ENCODE measurements around the gene TBXA2R. TPM values are rescaled to one million over a fixed set of nuclear protein-coding genes. Genes with fewer than 3 reads are reported as not detected.

The TBXA2R gene
- total RNA-seq, 1 experiment from 2014 or later, result not detected

DNA sequence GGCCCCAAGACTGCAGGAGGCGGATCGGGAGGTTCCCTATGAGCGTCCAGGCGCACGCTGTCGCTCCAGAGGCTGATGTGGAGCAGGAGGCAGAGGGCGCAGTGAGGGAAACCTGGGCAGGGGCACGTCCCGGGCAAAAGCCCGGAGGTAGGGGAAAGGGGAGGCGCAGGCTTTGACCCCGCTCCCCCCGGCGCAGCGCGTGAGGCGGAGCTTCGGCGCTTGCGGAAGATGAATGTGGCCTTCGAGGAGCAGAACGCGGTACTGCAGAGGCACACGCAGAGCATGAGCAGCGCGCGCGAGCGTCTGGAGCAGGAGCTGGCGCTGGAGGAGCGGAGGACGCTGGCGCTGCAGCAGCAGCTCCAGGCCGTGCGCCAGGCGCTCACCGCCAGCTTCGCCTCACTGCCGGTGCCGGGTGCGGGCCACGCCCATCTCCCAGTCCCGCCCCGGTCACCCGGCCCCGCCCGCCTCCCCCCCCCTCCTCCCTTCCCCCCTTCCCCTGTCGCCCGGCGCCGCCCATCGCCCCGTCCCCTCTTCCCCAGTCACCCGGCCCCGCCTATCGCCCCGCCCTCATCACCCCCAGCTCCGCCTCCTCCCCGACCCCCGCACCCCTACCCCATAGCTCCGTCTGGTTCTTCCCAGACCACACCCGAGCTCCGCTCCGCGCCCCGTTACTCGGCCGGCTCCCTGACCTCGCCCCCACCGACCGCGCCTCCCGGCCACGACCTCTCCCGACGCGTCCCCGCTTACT lies 29.8 kb downstream of the TBXA2R start:
- CTCF ChIA-PET, result no interaction called here
- intact Hi-C loops (cut with micrococcal nuclease), result no loop called here
- POLR2A ChIA-PET, result interaction anchor here (0.5 kb wide), 1 partner anchor 92 kb away, joined by 3 read pairs; no protein-coding TSS in a partner anchor

DNA sequence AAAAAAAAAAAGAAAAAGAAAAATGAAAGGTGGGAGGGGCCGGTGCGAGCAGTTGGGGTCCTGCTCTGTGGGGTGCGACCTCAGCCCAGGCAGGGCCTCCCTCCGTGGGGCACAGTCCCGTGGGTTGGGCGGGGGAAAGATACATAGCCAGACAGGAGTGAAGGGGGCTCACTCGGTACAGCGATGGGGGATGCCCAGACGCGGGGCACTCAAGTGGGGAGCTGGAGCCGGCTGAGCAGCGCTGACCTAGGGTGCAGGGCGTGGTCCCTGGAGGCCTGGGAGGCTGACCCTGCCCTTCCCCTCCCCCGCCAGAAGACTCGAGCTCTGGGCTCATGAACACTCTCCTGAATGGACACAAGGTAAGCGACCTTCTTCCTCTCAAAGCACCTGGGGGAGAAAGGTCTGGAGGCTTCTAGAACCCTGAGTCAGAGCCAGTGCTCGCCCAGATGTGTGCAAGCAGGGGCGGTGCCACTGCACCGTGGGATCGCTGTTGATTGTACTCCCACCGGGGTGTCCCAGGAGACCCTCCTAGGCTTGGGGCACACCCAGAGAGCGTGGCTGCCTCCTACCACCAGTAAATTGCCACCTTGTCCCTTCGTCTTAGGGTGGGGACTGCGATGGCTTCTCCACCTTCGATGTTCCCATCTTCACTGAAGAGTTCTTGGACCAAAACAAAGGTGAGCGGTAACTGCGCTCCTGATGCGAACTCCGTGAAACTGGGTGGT lies 30.6 kb downstream of the TBXA2R start:
- peaks cover 15% of the 10 kb centered on the region for H3K4me1 Mint-ChIP-seq (ENCODE audit: insufficient read depth, unreplicated experiment)
- intact Hi-C loops (cut with micrococcal nuclease), result no loop called here
- TF ChIP-seq CTCF (IDR thresholded peaks at IDR 0.05; ENCODE audit: unreplicated experiment), result no peak
- no peak overlapping the region for H3K27ac Mint-ChIP-seq (ENCODE audit: low read depth, unreplicated experiment)
- POLR2A ChIA-PET, result interaction anchor here (0.9 kb wide), 1 partner anchor 8 kb away, joined by 3 read pairs; no protein-coding TSS in a partner anchor
- no peaks in the 10 kb centered on the region for H3K9me3 Mint-ChIP-seq (ENCODE audit: unreplicated experiment)
- no peak overlapping the region for H3K4me3 Mint-ChIP-seq (ENCODE audit: unreplicated experiment)
- DNase-seq (ENCODE audit: unreplicated experiment), result no peak
- CTCF ChIA-PET, result interaction anchor here (0.8 kb wide), 1 partner anchor 31 kb away, joined by 3 read pairs; no protein-coding TSS in a partner anchor
- BruUV-seq (replicated peaks), result no TSS peak
- H3K27me3 Mint-ChIP-seq (ENCODE audit: insufficient read depth, unreplicated experiment), result no peaks in the 10 kb centered on the region
- H3K36me3 Mint-ChIP-seq (ENCODE audit: insufficient read depth, unreplicated experiment), result peaks cover 41% of the 10 kb centered on the region

More for the DNA sequence above, 29.8 kb downstream of the TBXA2R start:
- no TSS peak for BruUV-seq (replicated peaks)
- Mint-ChIP-seq H3K4me3 (ENCODE audit: unreplicated experiment) (no peak overlapping the region), H3K4me1 (ENCODE audit: insufficient read depth, unreplicated experiment) (peaks cover 15% of the 10 kb centered on the region), H3K36me3 (ENCODE audit: insufficient read depth, unreplicated experiment) (peaks cover 39% of the 10 kb centered on the region), H3K27me3 (ENCODE audit: insufficient read depth, unreplicated experiment) (no peaks in the 10 kb centered on the region), H3K9me3 (ENCODE audit: unreplicated experiment) (no peaks in the 10 kb centered on the region), H3K27ac (ENCODE audit: low read depth, unreplicated experiment) (no peak overlapping the region)
- DNase-seq (ENCODE audit: unreplicated experiment), result no peak
- no peak for TF ChIP-seq CTCF (IDR thresholded peaks at IDR 0.05; ENCODE audit: unreplicated experiment)

- peaks cover 13% of the 10 kb centered on the region for H3K4me1 Mint-ChIP-seq (ENCODE audit: insufficient read depth, unreplicated experiment)
- ChIA-PET CTCF (interaction anchor here (0.6 to 0.8 kb wide), 4 partner anchors 26 to 1384 kb away, joined by 3 to 4 read pairs (median 3); no protein-coding TSS in a partner anchor), POLR2A (interaction anchor here (0.9 to 1.1 kb wide), 3 partner anchors 9 to 18 kb away, joined by 3 to 4 read pairs (median 3); partner anchors contain the start of gene MFSD12)
- TF ChIP-seq CTCF (IDR thresholded peaks at IDR 0.05; ENCODE audit: unreplicated experiment), result peak; percentile 28
- peak; percentile 79 for DNase-seq (ENCODE audit: unreplicated experiment)
- no peaks in the 10 kb centered on the region for H3K27me3 Mint-ChIP-seq (ENCODE audit: insufficient read depth, unreplicated experiment)
- intact Hi-C loops (cut with micrococcal nuclease), result no loop called here
- peaks cover 41% of the 10 kb centered on the region for H3K36me3 Mint-ChIP-seq (ENCODE audit: insufficient read depth, unreplicated experiment)
- no peak overlapping the region for H3K4me3 Mint-ChIP-seq (ENCODE audit: unreplicated experiment)
- no TSS peak for BruUV-seq (replicated peaks)
- no peak overlapping the region for H3K27ac Mint-ChIP-seq (ENCODE audit: low read depth, unreplicated experiment)
- H3K9me3 Mint-ChIP-seq (ENCODE audit: unreplicated experiment), result no peaks in the 10 kb centered on the region
Observed at GRCh38 chr19:3575260-3575741, 31.4 kb downstream of the TBXA2R start.
